ENCODE data around the gene ITGBL1.
A peak's percentile ranks its signal among the peaks of the same experiment; 100 is the strongest.

The ITGBL1 gene

DNA sequence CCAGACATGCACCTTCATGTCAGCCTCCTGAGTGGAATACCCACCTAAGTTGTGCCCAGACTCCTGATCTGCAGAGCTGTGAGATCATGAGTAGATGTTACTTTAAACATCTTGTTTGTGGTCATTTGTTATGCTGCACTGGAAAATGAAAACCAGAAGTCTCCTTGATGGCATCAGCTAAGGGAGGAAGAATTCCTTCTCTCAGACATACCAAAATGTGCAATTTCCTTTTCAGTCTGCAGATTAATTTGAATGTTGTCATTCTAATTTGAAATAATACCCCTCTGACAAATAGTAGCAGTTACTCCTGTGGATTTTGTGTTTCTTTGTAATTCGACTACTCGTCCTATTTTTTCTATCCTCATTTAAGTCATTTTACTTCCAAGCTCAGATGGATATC, 59.3 kb downstream of the ITGBL1 start:
- POLR2A ChIA-PET: interaction anchor here (0.7 kb wide), 1 partner anchor 19 kb away, joined by 3 read pairs; no protein-coding TSS in a partner anchor
- no peak overlapping the region for H3K4me3 ChIP-seq (ENCODE audit: low read depth, low read length)
- CTCF ChIA-PET: interaction anchor here (0.7 to 3.0 kb wide), 7 partner anchors 14 to 371 kb away, joined by 3 to 18 read pairs (median 3); no protein-coding TSS in a partner anchor
- DNase-seq (ENCODE audit: low read depth, low spot score): no peak
- TF ChIP-seq, protein P1, sequence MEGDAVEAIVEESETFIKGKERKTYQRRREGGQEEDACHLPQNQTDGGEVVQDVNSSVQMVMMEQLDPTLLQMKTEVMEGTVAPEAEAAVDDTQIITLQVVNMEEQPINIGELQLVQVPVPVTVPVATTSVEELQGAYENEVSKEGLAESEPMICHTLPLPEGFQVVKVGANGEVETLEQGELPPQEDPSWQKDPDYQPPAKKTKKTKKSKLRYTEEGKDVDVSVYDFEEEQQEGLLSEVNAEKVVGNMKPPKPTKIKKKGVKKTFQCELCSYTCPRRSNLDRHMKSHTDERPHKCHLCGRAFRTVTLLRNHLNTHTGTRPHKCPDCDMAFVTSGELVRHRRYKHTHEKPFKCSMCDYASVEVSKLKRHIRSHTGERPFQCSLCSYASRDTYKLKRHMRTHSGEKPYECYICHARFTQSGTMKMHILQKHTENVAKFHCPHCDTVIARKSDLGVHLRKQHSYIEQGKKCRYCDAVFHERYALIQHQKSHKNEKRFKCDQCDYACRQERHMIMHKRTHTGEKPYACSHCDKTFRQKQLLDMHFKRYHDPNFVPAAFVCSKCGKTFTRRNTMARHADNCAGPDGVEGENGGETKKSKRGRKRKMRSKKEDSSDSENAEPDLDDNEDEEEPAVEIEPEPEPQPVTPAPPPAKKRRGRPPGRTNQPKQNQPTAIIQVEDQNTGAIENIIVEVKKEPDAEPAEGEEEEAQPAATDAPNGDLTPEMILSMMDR (IDR thresholded peaks at IDR 0.05; ENCODE audit: insufficient read depth, low read length, missing control alignments): no peak

DNA sequence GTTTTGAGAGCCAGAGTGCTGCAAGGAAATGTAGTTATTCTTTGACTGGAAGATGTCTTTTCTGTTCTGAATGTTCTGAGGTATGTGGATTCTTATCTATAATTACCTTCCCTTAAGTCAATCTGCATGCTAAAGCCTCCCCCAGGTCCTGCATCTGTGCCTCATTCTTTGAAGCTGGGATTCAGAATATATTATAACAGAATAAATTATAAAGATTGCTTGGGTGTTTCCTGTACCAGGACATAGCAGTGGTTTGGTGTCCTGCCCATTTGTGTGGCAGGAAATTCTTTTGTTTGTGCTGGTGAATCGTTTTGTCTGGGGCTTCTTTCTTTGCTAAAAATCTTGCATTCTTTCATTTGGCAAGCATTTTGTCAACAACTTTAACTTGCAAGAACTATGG, 60.2 kb downstream of the ITGBL1 start:
- H3K4me3 ChIP-seq (ENCODE audit: low read depth, low read length): no peak overlapping the region
- ChIA-PET CTCF (interaction anchor here (1.3 to 3.0 kb wide), 3 partner anchors 15 to 367 kb away, joined by 4 to 18 read pairs (median 12); no protein-coding TSS in a partner anchor), POLR2A (no interaction called here)
- TF ChIP-seq, protein P1 (IDR thresholded peaks at IDR 0.05; ENCODE audit: insufficient read depth, low read length, missing control alignments): no peak
- DNase-seq (ENCODE audit: low read depth, low spot score): no peak

DNA sequence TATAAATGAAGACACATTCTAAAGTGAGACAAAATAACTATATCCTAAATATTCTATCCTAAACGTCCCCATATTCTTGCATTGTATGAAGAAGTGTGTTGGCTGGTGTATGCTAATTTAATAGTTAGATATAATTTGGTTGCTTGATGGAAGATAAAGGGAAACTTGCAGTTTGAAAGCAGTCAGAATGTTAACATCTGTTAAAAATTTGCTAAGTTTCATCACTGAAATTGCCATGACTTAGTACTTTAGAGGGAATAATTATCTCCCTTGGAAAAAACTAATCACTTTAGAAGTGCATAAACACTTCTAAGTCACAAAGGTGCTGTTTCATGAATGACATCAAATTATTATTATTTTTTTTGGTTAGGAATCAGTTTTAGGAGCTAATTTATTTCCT, 61.6 kb downstream of the ITGBL1 start:
- TF ChIP-seq, protein P1 (IDR thresholded peaks at IDR 0.05; ENCODE audit: insufficient read depth, low read length, missing control alignments): no peak
- ChIA-PET CTCF (interaction anchor here (0.7 to 1.2 kb wide), 12 partner anchors 8 to 1044 kb away, joined by 3 to 11 read pairs (median 4); no protein-coding TSS in a partner anchor), POLR2A (no interaction called here)
- DNase-seq (ENCODE audit: low read depth, low spot score): no peak
- H3K4me3 ChIP-seq (ENCODE audit: low read depth, low read length): no peak overlapping the region

DNA sequence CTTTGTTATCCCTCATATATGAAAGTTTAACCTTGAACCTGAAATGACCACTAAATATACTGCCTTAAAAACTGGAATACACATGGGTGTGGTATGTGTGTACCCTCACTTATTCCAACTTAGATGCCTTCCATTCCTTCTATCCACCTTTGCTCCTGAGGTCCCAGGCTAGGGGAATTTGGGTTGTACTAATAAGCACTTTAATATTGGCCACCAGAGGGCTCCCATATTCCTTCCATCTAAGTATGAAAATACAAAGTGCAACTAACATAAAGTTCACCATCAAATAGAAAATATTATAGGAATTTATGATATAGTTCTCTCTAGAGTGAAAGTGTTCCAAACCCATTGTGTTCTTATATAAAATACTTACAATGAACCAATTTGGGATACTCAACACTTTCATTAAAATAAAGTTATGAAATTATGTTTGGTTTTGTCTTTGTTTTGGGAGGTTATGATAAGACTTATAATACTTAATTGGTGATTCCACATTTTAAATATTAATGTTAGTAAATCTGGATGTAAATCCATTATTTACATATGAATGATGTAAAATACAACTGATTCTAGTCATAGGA, 62.3 kb downstream of the ITGBL1 start:
- POLR2A ChIA-PET: no interaction called here
- TF ChIP-seq, protein P1 (IDR thresholded peaks at IDR 0.05; ENCODE audit: insufficient read depth, low read length, missing control alignments): peak; percentile 53
- no peak overlapping the region for H3K4me3 ChIP-seq (ENCODE audit: low read depth, low read length)
- CTCF ChIA-PET: interaction anchor here (0.7 to 3.7 kb wide), 15 partner anchors 8 to 1043 kb away, joined by 3 to 27 read pairs (median 4); no protein-coding TSS in a partner anchor
- no peak for DNase-seq (ENCODE audit: low read depth, low spot score)

DNA sequence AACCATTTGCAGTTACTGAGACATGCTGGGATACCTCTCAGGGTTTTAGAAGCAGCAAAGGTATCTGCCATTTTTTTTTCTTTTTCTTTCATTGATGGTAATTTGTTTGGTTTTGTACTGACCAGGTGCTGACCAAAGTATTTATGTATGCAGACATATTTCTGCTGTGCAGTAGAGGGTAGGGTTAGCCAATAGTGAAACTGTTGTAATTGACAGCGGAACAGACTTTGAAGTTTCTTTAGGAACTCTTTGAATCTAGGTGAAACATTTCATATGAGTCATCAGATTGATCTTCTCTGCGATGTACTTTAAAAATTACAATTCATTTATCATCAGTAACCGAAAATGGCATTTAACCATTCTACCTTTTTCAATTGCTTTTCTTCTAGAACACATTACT, 63.0 kb downstream of the ITGBL1 start:
- CTCF ChIA-PET: interaction anchor here (0.8 to 3.7 kb wide), 3 partner anchors 8 to 370 kb away, joined by 4 to 27 read pairs (median 15); no protein-coding TSS in a partner anchor
- TF ChIP-seq, protein P1 (IDR thresholded peaks at IDR 0.05; ENCODE audit: insufficient read depth, low read length, missing control alignments): no peak
- DNase-seq (ENCODE audit: low read depth, low spot score): no peak
- no peak overlapping the region for H3K4me3 ChIP-seq (ENCODE audit: low read depth, low read length)
- POLR2A ChIA-PET: no interaction called here

DNA sequence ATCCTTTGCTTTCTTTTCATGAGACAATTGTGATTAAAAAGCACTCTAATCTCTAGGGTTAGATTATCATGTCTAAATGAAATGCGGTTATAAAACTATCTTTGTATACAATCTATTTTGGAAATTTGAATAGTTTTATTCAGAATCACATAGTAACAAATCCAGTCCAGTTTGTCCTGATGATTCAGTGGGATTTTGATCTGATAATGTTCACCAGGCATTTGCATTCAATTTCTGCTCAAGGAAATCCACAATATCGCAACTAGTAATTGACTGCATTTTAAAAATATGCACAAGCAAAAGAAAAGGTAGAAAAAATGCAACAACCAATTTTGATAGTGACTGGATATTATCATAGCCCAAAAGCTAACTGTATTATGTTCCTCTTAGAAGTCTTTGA, 63.8 kb downstream of the ITGBL1 start:
- TF ChIP-seq, protein P1 (IDR thresholded peaks at IDR 0.05; ENCODE audit: insufficient read depth, low read length, missing control alignments): no peak
- DNase-seq (ENCODE audit: low read depth, low spot score): no peak
- H3K4me3 ChIP-seq (ENCODE audit: low read depth, low read length): no peak overlapping the region
- POLR2A ChIA-PET: no interaction called here
- CTCF ChIA-PET: interaction anchor here (1.0 to 3.7 kb wide), 5 partner anchors 179 to 371 kb away, joined by 3 to 27 read pairs (median 3); no protein-coding TSS in a partner anchor
